Stimulated activated naive CD8-positive, alpha-beta T cell treated with anti-CD3 and anti-CD28 coated beads, Interleukin-15, amount 100 ng/mL, for 72 hours (primary cell): ENCODE data around the gene POU6F1.
"Not testable (repeated sequence)": the region's sequence is repeated elsewhere in the genome, so short reads cannot be mapped to it uniquely, and the experiment has no call there.

Source experiments
- ATAC-seq: fragments of 150-1000 bp; cut with Tn5 transposase; 2 replicates; pipeline ENCODE4 v1.10.0; 2021; ENCODE audit warnings: mild to moderate bottlenecking, moderate library complexity
- DNase-seq, 2 donors: peaks; one replicate each; pipeline ENCODE4 v3.0.0; 2021 to 2022
- H3K27ac Mint-ChIP-seq, 2 donors: one replicate each; pipeline ENCODE4 v1.8.0; 2022; ENCODE audit warnings: mild to moderate bottlenecking in 2 of 2, mixed read lengths in 2 of 2, moderate library complexity in 2 of 2
- H3K27me3 Mint-ChIP-seq: one replicate; pipeline ENCODE4 v1.8.0; 2022; ENCODE audit warnings: mixed read lengths
- H3K4me1 Mint-ChIP-seq: one replicate; pipeline ENCODE4 v1.8.0; 2022; ENCODE audit warnings: mild to moderate bottlenecking, mixed read lengths
- H3K4me3 Mint-ChIP-seq, 2 donors: one replicate each; pipeline ENCODE4 v1.8.0; 2022; ENCODE audit warnings: mild to moderate bottlenecking in 2 of 2, mixed read lengths in 2 of 2, moderate library complexity in 1 of 2
- H3K9me3 Mint-ChIP-seq, 2 donors: one replicate each; pipeline ENCODE4 v1.8.0; 2022; ENCODE audit warnings: mixed read lengths in 2 of 2

Gene POU6F1

GRCh38 chr12:51240971-51241370 is 23.1 kb upstream of the POU6F1 start:
- no peaks in the 10 kb centered on the region for H3K27me3 Mint-ChIP-seq
- H3K9me3 Mint-ChIP-seq: no peaks in the 10 kb centered on the region
- H3K4me1 Mint-ChIP-seq: peaks cover 66% of the 10 kb centered on the region
- ATAC-seq: no peak
- no peak for DNase-seq
- H3K4me3 Mint-ChIP-seq: peak overlapping the region; percentile 90 to 95
- H3K27ac Mint-ChIP-seq: peak overlapping the region in 1 of 2 donors; percentile 34

DNA sequence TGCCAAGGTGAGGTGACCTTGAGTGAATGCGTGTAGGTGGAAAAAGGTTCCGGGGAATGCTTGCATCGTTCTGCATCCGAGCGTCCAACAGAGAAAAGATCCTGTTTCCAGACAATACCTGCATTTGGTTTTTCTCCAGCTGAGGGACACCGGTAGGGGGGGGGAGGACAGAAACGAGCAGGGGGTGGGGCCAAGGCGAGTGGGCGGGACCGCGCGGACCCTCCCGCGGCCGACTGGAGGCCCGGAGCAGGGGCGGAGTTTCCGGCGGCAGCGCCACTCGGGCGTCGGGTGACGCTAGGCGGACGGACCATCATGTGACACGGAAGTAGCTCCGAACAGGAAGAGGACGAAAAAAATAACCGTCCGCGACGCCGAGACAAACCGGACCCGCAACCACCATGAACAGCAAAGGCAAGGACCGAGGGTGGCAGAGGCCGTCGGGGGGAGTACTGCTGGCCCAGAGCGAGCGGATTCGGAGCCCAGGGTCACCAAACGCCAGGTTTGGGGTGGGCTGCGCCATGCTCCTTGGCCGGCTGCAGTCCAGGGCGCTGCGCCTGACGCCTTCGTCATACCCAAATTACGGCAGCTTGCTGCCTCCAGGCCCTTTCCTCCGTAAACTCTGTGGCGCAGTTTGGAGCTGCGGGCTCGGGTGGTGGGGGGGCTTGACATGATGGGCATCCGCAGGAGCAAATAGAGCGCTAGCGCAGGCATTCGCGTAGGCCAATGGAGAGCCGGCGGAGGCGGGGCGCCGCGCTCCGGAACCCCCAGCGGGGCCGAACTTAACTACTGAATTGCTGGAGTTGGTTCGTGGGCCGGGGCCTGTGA is 20.9 kb upstream of the POU6F1 start, which contains the start of gene DAZAP2:
Gene DAZAP2, plus strand, starts transcription at position 317 of the 825 bp plus-strand sequence. Its CDS starts 82 bp downstream, at position 399.
- DNase-seq (peak; percentile 90 to 95), ATAC-seq (peak; percentile 95)
- Mint-ChIP-seq H3K9me3 (no peaks in the 10 kb centered on the region), H3K4me1 (peaks cover 47% of the 10 kb centered on the region), H3K27me3 (no peaks in the 10 kb centered on the region), H3K4me3 (peak within 1 kb of the TSS; percentile 90 to 95), H3K27ac (peak within 1 kb of the TSS; percentile 99 to 100)

DNA sequence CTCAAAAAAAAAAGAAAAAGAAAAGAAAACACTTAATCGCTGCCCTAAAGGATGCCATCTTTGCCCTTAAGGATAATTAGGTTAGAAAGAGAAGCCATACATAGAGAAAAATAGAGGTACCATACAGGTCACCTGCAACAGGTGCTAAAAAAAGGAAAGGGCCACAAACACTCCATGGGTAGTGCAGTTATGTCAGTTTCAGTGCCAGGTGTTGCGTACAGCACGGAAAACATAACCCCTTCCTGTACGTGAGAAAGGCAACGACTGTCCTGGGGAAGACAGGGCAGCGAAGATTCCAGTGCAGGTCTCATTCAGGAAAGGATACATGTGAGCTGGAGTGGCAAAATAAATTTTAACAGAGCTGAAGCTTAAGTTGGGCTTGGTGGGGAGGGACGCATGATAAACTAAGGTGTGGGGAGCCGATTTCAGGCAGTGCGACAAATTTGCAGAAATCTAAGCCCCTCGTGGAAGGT is 20.2 kb upstream of the POU6F1 start:
- peak overlapping the region; percentile 99 to 100 for H3K27ac Mint-ChIP-seq
- H3K4me3 Mint-ChIP-seq: peak overlapping the region; percentile 90 to 95
- H3K27me3 Mint-ChIP-seq: no peaks in the 10 kb centered on the region
- no peaks in the 10 kb centered on the region for H3K9me3 Mint-ChIP-seq
- ATAC-seq (peak; percentile 11), DNase-seq (no peak)
- H3K4me1 Mint-ChIP-seq: peaks cover 44% of the 10 kb centered on the region

- H3K27ac Mint-ChIP-seq: no peak overlapping the region
These were observed 16.7 kb upstream of the POU6F1 start for GRCh38 chr12:51234530-51234929.

DNA sequence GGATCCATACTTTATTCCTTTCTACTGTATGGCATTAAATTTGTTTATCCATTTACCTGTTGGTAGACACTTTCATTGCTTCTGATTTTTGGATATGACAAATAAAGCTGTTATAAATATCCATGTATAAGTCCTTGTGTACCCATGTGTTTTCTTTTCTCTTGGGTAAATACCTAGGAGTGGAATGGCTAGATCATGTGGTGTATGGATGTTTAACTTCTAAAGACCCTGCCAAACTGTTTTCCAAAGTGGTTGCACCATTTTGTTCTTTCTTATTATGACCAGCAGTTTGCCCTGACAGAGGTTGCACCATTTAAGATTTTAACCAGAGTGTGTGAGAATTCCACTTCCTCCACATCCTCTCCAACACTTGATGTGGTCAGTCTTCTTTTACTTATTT is 14.8 kb upstream of the POU6F1 start:
- no peaks in the 10 kb centered on the region for H3K27me3 Mint-ChIP-seq
- DNase-seq (no peak), ATAC-seq (no peak)
- H3K9me3 Mint-ChIP-seq: no peaks in the 10 kb centered on the region
- H3K4me1 Mint-ChIP-seq: peaks cover 1% of the 10 kb centered on the region
- no peak overlapping the region for H3K27ac Mint-ChIP-seq
- H3K4me3 Mint-ChIP-seq: no peak overlapping the region

More at GRCh38 chr12:51234530-51234929, 16.7 kb upstream of the POU6F1 start:
- no peaks in the 10 kb centered on the region for H3K27me3 Mint-ChIP-seq
- no peaks in the 10 kb centered on the region for H3K9me3 Mint-ChIP-seq
- H3K4me1 Mint-ChIP-seq: peaks cover 15% of the 10 kb centered on the region
- no peak overlapping the region for H3K4me3 Mint-ChIP-seq
- ATAC-seq (no peak), DNase-seq (no peak)

DNA sequence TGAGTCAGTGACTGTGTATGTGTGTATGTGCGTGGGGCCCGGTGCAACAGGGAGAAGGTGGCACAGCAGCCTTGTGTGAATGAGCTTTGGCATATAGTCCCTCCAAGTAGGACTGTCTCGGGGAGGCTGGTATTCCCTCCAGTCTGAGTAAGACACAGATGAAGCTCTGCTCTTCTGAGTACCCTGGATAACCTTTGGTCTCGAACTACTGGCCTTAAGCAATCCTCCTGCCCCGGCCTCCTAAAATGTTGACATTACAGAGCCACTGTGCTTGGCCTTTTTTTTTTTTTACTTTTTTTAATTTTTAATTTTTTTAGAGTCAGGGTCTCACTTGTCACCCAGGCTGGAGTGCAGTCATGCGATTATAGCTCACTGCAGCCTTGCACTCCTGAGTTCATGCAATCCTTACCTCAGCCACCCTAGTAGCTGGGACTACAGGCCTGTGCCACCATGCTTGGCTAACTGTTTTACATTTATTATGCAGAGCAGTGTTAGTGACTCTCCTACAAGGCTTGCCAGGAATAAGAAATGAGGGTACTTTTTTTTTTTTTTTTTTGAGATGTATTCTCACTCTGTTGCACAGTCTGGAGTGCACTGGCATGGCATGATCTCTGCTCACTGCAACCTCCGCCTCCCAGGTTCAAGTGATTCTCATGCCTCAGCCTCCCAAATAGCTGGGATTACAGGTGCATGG is 11.4 kb upstream of the POU6F1 start:
- DNase-seq (no peak), ATAC-seq (no peak)
- no peaks in the 10 kb centered on the region for H3K4me1 Mint-ChIP-seq
- no peak overlapping the region for H3K4me3 Mint-ChIP-seq
- no peak overlapping the region for H3K27ac Mint-ChIP-seq
- H3K27me3 Mint-ChIP-seq: no peaks in the 10 kb centered on the region
- H3K9me3 Mint-ChIP-seq: no peaks in the 10 kb centered on the region

DNA sequence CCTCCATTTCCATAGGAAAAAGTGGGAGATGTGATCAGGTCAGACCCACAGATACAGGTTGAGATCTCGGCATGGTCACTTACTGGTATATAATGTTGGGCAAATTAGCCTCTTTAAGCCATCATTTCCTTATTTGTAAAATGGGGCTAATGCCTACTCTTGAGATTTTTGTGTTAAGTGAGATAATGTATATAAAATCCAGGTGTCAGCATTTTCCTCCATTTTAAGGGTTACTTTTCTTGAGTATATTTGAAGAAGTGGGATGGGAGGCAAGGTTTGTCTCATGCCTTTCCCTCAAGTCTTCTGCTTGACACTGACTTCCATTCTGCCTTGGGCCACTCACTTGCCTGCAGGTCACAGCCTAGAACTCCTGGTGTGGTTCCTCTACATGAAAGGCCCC is 10.1 kb upstream of the POU6F1 start:
- DNase-seq: no peak
- Mint-ChIP-seq H3K4me3 (no peak overlapping the region), H3K27me3 (no peaks in the 10 kb centered on the region), H3K9me3 (no peaks in the 10 kb centered on the region), H3K4me1 (no peaks in the 10 kb centered on the region), H3K27ac (no peak overlapping the region)
- ATAC-seq: no peak

DNA sequence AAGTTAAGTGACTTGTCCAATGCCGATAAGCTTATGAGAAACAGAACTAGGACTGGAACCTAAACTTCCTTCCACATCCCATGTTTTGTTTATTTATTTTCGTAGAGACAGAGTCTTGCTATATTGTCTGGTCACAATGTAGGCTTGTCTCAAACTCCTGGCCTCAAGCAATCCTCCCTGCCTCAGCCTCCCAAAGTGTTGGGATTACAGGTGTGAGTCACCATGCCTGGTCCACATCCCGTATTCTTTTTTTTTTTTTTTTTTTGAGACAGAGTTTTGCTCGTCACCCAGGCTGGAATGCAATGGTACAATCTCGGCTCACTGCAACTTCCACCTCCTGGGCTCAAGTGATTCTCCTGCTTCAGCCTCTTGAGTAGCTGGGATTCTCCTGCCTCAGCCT is 9.2 kb upstream of the POU6F1 start:
- ATAC-seq, H3K4me1 Mint-ChIP-seq, H3K4me3 Mint-ChIP-seq, H3K9me3 Mint-ChIP-seq, H3K27ac Mint-ChIP-seq, H3K27me3 Mint-ChIP-seq, DNase-seq: not testable (repeated sequence)

DNA sequence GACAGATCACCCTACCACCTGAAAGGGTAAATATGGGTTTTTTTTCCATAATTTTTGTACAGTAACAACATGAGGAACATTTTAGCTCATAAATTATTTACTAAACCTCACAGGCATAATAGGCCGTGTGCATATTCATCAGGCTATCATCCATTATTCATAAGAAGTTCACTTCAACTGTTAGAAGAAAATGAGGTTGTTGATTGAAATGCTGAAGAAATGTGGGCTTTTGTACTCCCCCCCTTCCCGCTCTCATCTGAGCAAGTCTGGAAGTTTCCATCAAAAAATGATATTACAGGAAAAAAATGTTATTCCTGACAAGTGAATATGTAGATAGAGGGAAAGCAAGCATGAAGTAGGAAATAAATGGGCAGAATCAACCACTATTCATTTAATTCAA is 7.9 kb upstream of the POU6F1 start:
- Mint-ChIP-seq H3K4me3 (no peak overlapping the region), H3K27ac (no peak overlapping the region), H3K9me3 (no peaks in the 10 kb centered on the region), H3K4me1 (no peaks in the 10 kb centered on the region), H3K27me3 (no peaks in the 10 kb centered on the region)
- ATAC-seq (no peak), DNase-seq (no peak)

GRCh38 chr12:51225234-51225633 is 7.4 kb upstream of the POU6F1 start:
- Mint-ChIP-seq H3K4me3 (no peak overlapping the region), H3K27me3 (no peaks in the 10 kb centered on the region), H3K27ac (no peak overlapping the region), H3K9me3 (no peaks in the 10 kb centered on the region), H3K4me1 (no peaks in the 10 kb centered on the region)
- DNase-seq (no peak), ATAC-seq (no peak)

- H3K27ac Mint-ChIP-seq: no peak overlapping the region
- no peak overlapping the region for H3K4me3 Mint-ChIP-seq
- no peaks in the 10 kb centered on the region for H3K9me3 Mint-ChIP-seq
- no peaks in the 10 kb centered on the region for H3K27me3 Mint-ChIP-seq
- DNase-seq (no peak), ATAC-seq (no peak)
- H3K4me1 Mint-ChIP-seq: no peaks in the 10 kb centered on the region
These were observed 6.8 kb upstream of the POU6F1 start for GRCh38 chr12:51224625-51225024.

DNA sequence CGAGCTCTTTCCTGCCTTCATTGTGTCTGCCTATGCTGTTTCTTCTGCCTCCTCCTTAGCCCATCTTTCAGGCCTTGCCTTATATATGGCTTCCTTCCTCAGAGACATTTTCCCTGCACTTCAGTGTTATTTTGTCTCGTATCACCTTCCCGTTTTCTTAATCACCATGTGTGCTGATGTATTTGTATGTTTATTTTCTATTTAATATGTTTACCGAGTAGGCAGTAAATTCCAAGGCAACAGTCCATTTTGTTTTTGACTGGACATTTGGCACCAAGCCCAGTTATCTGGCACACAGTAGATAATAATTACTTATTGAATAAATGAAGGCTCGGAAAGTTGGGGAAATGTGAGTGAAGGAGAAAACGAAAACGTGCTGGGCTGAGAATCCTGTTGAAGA is 4.6 kb upstream of the POU6F1 start:
- no peak for ATAC-seq
- H3K4me3 Mint-ChIP-seq: no peak overlapping the region
- no peak for DNase-seq
- H3K27me3 Mint-ChIP-seq: no peaks in the 10 kb centered on the region
- H3K27ac Mint-ChIP-seq: no peak overlapping the region
- peaks cover 13% of the 10 kb centered on the region for H3K4me1 Mint-ChIP-seq
- H3K9me3 Mint-ChIP-seq: no peaks in the 10 kb centered on the region

GRCh38 chr12:51219857-51220256 is 2.0 kb upstream of the POU6F1 start:
- H3K27me3 Mint-ChIP-seq, H3K9me3 Mint-ChIP-seq, H3K27ac Mint-ChIP-seq, ATAC-seq, DNase-seq, H3K4me3 Mint-ChIP-seq: not testable (repeated sequence)
- H3K4me1 Mint-ChIP-seq: peaks cover 20% of the 10 kb centered on the region

DNA sequence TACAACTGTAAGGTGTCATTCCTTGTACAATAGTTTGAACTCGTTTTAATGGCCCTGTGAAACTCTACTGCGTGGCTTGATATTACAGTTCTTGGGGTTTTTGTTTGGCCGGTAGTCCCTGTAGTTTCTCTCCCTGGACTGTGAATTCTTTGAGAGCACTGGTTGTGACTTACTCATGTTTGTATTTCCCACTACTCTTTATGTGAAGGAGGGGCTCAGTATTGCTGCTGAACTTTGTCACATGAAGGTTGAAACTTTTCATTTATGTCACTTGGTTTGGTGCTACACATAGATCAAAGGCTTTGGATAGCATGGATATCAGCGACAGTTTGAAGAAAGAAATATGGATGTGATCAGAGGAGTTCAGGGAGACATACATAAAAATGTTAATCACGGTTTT is 1.5 kb upstream of the POU6F1 start:
- DNase-seq (no peak), ATAC-seq (no peak)
- Mint-ChIP-seq H3K27ac (peak overlapping the region in 1 of 2 donors; percentile 17), H3K9me3 (no peaks in the 10 kb centered on the region), H3K4me3 (peak overlapping the region in 1 of 2 donors; percentile 89), H3K4me1 (peaks cover 20% of the 10 kb centered on the region), H3K27me3 (no peaks in the 10 kb centered on the region)

- DNase-seq (peak in 1 of 2 donors; percentile 17), ATAC-seq (no peak)
- Mint-ChIP-seq H3K9me3 (no peaks in the 10 kb centered on the region), H3K27me3 (no peaks in the 10 kb centered on the region), H3K4me1 (peaks cover 20% of the 10 kb centered on the region), H3K4me3 (peak overlapping the region; percentile 79 to 89), H3K27ac (peak overlapping the region; percentile 95 to 99)
These were observed 822 bp upstream of the POU6F1 start for GRCh38 chr12:51218607-51219161.
